ENCODE measurements around the gene ENPP1.
"Not testable (repeated sequence)": the region's sequence is repeated elsewhere in the genome, so short reads cannot be mapped to it uniquely, and the experiment has no call there.

ENPP1 gene

DNA sequence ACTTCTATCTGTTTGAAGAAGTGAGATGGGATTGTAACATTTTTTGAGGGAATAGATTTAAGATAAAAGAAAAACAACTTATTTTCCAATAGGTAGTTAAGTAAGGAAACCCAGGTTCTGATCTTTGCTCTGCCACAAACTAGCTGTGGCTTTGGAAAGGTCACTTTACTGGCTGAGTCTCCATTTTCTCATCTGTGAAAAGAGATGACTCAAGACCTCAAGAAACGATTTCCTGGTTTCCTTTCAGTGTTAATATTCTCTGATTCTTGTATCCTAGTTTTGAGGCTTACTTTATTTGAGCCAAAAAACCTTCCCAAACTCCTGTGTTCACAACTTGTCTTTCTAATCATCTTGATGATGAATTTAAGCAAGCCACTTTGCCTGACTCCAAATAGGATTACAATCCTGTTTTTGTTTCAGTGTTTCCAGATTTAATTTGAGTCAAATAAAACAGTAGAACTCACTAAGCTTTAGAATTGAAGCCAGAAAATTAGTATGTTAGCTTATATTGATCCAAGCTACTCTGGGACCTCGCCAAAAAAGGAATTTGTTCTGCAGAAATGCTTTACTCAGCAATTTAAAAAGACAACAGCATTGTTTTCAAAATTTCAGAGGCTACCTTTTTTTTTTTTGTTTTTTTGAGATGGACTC lies 51.1 kb downstream of the ENPP1 start:
- TF ChIP-seq, protein P1, sequence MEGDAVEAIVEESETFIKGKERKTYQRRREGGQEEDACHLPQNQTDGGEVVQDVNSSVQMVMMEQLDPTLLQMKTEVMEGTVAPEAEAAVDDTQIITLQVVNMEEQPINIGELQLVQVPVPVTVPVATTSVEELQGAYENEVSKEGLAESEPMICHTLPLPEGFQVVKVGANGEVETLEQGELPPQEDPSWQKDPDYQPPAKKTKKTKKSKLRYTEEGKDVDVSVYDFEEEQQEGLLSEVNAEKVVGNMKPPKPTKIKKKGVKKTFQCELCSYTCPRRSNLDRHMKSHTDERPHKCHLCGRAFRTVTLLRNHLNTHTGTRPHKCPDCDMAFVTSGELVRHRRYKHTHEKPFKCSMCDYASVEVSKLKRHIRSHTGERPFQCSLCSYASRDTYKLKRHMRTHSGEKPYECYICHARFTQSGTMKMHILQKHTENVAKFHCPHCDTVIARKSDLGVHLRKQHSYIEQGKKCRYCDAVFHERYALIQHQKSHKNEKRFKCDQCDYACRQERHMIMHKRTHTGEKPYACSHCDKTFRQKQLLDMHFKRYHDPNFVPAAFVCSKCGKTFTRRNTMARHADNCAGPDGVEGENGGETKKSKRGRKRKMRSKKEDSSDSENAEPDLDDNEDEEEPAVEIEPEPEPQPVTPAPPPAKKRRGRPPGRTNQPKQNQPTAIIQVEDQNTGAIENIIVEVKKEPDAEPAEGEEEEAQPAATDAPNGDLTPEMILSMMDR (IDR thresholded peaks at IDR 0.05; ENCODE audit: insufficient read depth, low read length, missing control alignments) = no peak
- H3K4me3 ChIP-seq (ENCODE audit: low read depth, low read length) = no peak overlapping the region
- no peak for DNase-seq (ENCODE audit: low read depth, low spot score)
- CTCF ChIA-PET = interaction anchor here (1.1 to 1.9 kb wide), 3 partner anchors 9 to 164 kb away, joined by 3 to 9 read pairs (median 5); no protein-coding TSS in a partner anchor
- POLR2A ChIA-PET = no interaction called here

DNA sequence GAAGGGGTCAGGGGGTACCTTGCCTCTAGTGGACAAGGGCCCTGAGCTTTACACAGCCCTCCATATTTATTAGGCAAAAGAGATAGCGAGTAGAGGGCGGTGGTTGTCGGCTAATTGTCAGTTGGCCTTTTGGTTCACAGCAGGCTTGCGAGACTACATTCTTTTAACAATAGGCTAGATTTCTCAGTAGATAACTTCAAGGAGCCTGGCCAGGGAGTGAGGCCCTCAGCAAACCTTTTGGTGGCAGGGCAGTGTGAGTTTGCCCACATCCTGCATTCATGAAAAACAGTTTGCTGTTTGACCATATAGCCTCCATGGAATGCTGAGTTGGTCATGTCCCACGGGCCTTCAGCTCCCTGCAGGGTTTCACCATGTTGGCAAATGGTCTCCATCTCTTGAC lies 51.8 kb downstream of the ENPP1 start:
- H3K4me3 ChIP-seq (ENCODE audit: low read depth, low read length); DNase-seq (ENCODE audit: low read depth, low spot score); POLR2A ChIA-PET: not testable (repeated sequence)
- CTCF ChIA-PET = interaction anchor here (1.1 to 1.9 kb wide), 2 partner anchors 16 to 165 kb away, joined by 3 to 9 read pairs; no protein-coding TSS in a partner anchor

- TF ChIP-seq, protein P1 (IDR thresholded peaks at IDR 0.05; ENCODE audit: insufficient read depth, low read length, missing control alignments) = no peak
- no peak overlapping the region for H3K4me3 ChIP-seq (ENCODE audit: low read depth, low read length)
- peak; percentile 79 for DNase-seq (ENCODE audit: low read depth, low spot score)
- ChIA-PET POLR2A (interaction anchor here (1.1 kb wide), 1 partner anchor 98 kb away, joined by 4 read pairs; no protein-coding TSS in a partner anchor), CTCF (interaction anchor here (1.3 to 2.1 kb wide), 3 partner anchors 27 to 166 kb away, joined by 3 to 8 read pairs (median 6); no protein-coding TSS in a partner anchor)
Measured at GRCh38 chr6:131861381-131861780, 53.6 kb downstream of the ENPP1 start.

GRCh38 chr6:131862476-131862875 lies 54.7 kb downstream of the ENPP1 start:
- TF ChIP-seq, protein P1 (IDR thresholded peaks at IDR 0.05; ENCODE audit: insufficient read depth, low read length, missing control alignments) = no peak
- DNase-seq (ENCODE audit: low read depth, low spot score) = no peak
- no peak overlapping the region for H3K4me3 ChIP-seq (ENCODE audit: low read depth, low read length)
- ChIA-PET CTCF (interaction anchor here (1.3 to 2.1 kb wide), 2 partner anchors 28 to 167 kb away, joined by 3 to 8 read pairs; no protein-coding TSS in a partner anchor), POLR2A (no interaction called here)

GRCh38 chr6:131867744-131868143 lies 59.9 kb downstream of the ENPP1 start:
- TF ChIP-seq, protein P1 (IDR thresholded peaks at IDR 0.05; ENCODE audit: insufficient read depth, low read length, missing control alignments) = no peak
- no peak for DNase-seq (ENCODE audit: low read depth, low spot score)
- ChIA-PET POLR2A (no interaction called here), CTCF (interaction anchor here (0.8 to 3.4 kb wide), 4 partner anchors 10 to 469 kb away, joined by 3 to 16 read pairs (median 8); no protein-coding TSS in a partner anchor)
- no peak overlapping the region for H3K4me3 ChIP-seq (ENCODE audit: low read depth, low read length)

DNA sequence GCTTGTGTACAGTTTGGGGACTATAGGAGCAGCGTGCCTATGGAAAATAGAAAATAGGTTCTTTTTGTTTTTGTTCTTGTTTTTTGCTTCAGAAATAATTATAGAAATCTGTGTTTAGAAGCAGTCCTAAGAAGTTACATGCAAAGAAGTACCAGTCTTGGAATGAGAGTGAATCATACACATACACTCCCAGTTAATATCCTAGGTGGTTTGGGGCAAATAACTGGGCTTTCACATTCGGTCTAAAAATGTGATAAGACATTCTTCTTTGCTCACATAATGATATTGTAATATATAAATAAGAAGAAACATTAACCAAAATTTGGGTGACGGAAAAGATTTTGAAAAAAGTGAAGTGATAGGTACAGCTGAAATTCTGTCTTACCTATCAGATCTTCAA lies 61.0 kb downstream of the ENPP1 start:
- H3K4me3 ChIP-seq (ENCODE audit: low read depth, low read length) = no peak overlapping the region
- ChIA-PET CTCF (interaction anchor here (1.4 to 3.4 kb wide), 4 partner anchors 41 to 240 kb away, joined by 3 to 16 read pairs (median 8); partner anchors contain the start of gene MED23), POLR2A (no interaction called here)
- TF ChIP-seq, protein P1 (IDR thresholded peaks at IDR 0.05; ENCODE audit: insufficient read depth, low read length, missing control alignments) = no peak
- DNase-seq (ENCODE audit: low read depth, low spot score) = no peak
